ENCODE data around the gene HABP2.

DNA sequence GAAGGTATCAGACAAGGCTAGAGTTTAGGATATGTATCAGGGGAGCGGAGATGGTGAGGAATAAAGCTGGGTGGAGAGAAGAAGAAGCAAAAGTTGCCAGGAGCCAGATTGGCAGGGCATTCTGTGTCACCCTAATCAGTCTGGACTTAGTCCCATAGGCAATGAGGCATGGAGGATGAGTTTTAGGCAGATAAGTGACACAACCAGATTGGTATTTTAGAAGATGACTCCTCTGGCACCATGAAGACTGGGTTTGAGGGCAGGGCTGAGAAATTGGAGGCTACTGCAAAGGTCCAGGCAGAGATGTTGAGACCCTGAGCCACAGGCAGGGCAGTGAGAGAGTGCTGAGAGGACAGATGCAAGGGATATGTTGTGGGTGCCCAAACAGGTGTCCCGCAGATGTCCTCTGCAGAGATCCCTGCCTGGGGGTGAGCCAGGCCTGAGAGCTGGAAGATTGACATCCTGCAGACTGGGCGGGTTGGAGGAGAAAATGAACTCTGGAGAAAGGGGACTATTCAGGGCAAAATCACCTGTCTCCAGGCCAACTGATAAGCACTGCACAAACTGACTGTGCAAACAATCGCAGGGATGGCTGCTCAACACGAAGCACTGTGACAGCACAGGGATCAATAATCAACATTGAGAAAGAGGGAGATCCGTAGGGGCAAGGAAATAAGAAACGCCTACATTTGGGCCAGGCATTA is 11.9 kb upstream of the HABP2 start:
- TF ChIP-seq SP1 (IDR thresholded peaks at IDR 0.05) (no peak), ARNT (IDR thresholded peaks at IDR 0.05) (no peak), FOXK2 (IDR thresholded peaks at IDR 0.05) (no peak), NFRKB (IDR thresholded peaks at IDR 0.05) (no peak), SUZ12 (IDR thresholded peaks at IDR 0.05) (no peak)
